Hepatocyte (in vitro differentiated cells): ENCODE data around the gene ZMYND8.

Source experiments
- EZH2 ChIP-seq: fragments of 200-600 bp; sonication (generic); IDR thresholded peaks from 2 replicates; pipeline ENCODE4 v1.6.1; 2016; ENCODE audit warnings: antibody characterized with exemption, mild to moderate bottlenecking, borderline replicate concordance
- TF ChIP-seq, protein P1 (sequence below): fragments of 200-600 bp; sonication (generic); IDR thresholded peaks from 2 replicates; pipeline ENCODE4 v1.5.1; 2016; ENCODE audit warnings: antibody characterized with exemption, mild to moderate bottlenecking; ENCODE audit not compliant: poor library complexity

DNA sequence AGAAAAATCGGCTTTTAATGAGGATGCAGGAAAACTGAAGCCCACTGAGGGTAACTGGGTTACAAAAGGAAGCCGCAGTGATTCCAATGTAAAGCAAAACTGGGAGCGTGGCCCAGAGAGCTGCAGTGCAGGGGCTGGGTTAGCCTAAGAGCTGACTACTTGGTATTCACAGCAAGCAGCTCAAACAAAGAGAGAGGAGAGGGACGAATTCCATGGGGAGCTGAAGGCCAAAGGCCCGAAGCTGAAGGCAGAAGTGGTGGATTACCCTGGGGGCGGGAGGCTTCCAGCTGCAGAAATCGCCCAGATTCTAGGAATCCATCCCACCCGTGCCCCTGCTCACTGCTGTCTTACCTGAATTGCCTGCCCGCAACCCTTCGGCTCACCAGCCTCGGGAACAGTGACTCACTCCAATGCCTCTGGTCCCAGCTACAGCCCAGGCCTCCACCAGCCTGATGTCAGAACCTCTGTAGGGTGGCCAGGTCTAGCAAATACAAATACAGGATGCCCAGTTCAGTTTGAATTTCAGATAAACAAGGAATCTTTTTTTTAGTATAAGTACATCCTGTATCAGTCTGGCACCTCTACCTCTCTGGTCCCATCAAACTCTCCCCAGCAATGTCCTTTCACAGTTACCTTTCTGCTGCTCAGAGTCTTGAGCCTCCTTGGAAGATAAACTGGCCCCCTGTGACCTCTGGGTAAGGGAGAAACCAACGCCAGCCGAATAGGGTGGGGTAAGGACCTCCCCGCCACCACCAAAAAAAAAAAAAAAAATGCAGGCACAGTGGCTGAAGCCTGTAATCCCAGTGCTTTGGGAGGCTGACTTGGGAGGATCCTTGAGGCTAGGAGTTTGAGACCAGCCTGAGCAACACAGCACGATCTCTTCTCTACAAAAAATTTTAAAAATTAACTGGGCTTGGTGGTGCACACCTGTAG is 14.6 kb upstream of the ZMYND8 start:
- TF ChIP-seq, protein P1, sequence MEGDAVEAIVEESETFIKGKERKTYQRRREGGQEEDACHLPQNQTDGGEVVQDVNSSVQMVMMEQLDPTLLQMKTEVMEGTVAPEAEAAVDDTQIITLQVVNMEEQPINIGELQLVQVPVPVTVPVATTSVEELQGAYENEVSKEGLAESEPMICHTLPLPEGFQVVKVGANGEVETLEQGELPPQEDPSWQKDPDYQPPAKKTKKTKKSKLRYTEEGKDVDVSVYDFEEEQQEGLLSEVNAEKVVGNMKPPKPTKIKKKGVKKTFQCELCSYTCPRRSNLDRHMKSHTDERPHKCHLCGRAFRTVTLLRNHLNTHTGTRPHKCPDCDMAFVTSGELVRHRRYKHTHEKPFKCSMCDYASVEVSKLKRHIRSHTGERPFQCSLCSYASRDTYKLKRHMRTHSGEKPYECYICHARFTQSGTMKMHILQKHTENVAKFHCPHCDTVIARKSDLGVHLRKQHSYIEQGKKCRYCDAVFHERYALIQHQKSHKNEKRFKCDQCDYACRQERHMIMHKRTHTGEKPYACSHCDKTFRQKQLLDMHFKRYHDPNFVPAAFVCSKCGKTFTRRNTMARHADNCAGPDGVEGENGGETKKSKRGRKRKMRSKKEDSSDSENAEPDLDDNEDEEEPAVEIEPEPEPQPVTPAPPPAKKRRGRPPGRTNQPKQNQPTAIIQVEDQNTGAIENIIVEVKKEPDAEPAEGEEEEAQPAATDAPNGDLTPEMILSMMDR: no peak
- no peak for TF ChIP-seq EZH2
